PC-9 (cell line): ENCODE results near the gene STARD4.

ENCODE experiments used
- CTCF ChIP-seq: fragments of 200-600 bp; sonication (generic); conservative IDR thresholded peaks from 2 replicates; pipeline ENCODE4 v1.6.1; 2017; ENCODE audit warnings: mixed run types, antibody characterized with exemption, mild to moderate bottlenecking, moderate library complexity
- EZH2 ChIP-seq: fragments of 200-600 bp; sonication (generic); IDR thresholded peaks from 2 replicates; pipeline ENCODE4 v1.8.0; 2017; ENCODE audit warnings: antibody characterized with exemption, low read depth

DNA sequence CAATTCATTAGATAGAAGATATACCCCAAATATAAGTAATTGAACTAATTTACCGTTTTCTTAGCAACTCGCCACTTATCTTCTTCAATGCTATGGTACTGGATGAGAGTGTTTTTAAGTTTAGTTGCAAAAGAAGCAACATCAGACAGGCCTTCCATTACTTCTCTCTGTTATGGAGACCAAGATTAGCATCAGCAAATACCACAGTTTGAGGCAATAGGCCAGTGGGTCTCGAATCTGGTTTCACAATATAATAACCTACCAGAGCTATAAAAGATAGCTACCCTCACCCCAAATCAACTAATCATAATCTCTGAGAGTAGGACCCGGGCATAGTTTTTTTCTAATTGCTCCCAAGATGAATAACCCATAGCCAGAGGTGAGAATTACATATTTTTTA, 5.1 kb downstream of the STARD4 start:
- TF ChIP-seq CTCF (no peak), EZH2 (no peak)
